ENCODE measurements around the gene BDH1.
"Not testable (repeated sequence)": the region's sequence is repeated elsewhere in the genome, so short reads cannot be mapped to it uniquely, and the experiment has no call there.

Gene BDH1, protein sequence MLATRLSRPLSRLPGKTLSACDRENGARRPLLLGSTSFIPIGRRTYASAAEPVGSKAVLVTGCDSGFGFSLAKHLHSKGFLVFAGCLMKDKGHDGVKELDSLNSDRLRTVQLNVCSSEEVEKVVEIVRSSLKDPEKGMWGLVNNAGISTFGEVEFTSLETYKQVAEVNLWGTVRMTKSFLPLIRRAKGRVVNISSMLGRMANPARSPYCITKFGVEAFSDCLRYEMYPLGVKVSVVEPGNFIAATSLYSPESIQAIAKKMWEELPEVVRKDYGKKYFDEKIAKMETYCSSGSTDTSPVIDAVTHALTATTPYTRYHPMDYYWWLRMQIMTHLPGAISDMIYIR

GRCh38 chr3:197555281-197556261, at the start of gene BDH1:
TSS of gene BDH1 (minus strand) at chr3:197555968. CDS start at chr3:197546443, 9,525 bp downstream.
- no peak for DNase-seq

DNA sequence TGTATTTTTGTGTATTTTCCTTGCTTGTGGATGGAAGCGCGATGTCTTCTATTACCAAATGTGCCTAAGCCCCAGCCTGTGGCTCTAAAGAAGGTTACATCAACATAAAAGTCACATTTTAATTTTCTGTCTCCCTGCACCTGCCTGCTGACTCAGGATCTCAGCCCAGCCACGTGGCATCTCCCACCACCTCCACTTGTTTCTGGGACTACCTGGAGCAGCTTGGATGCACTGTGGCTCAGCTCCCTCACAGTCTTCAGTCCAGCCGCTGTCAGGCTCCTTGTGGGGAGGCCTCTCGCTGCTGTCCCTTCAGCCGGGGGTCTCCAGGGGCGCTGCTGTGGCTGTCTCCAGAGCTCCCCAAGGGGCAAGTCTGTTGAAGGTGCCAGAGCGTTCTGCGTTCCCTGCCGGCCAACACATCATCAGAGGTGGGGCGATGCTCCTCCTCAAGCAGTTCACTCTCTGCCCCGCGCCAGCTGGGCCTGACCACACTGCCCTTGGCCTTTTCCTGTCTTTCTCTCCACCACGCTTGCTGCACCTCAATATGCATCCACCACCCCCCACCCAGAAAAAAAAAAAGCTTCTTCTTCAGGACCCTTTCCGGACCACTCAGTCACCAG, 47.7 kb upstream of the BDH1 start:
- DNase-seq, result no peak

- DNase-seq, result not testable (repeated sequence)
These were observed 46.6 kb upstream of the BDH1 start for GRCh38 chr3:197602351-197602750.

DNA sequence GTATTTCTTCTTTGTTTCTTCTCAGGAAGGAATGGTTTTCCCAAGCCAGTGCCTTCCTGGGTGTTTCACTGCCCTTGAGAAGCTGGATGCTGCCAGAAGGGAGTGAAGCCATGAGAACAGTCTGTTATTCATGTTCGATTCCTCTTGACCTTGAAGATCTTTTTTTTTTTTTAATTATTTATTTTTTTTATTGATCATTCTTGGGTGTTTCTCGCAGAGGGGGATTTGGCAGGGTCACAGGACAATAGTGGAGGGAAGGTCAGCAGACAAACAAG, 45.7 kb upstream of the BDH1 start:
- DNase-seq, result not testable (repeated sequence)

DNA sequence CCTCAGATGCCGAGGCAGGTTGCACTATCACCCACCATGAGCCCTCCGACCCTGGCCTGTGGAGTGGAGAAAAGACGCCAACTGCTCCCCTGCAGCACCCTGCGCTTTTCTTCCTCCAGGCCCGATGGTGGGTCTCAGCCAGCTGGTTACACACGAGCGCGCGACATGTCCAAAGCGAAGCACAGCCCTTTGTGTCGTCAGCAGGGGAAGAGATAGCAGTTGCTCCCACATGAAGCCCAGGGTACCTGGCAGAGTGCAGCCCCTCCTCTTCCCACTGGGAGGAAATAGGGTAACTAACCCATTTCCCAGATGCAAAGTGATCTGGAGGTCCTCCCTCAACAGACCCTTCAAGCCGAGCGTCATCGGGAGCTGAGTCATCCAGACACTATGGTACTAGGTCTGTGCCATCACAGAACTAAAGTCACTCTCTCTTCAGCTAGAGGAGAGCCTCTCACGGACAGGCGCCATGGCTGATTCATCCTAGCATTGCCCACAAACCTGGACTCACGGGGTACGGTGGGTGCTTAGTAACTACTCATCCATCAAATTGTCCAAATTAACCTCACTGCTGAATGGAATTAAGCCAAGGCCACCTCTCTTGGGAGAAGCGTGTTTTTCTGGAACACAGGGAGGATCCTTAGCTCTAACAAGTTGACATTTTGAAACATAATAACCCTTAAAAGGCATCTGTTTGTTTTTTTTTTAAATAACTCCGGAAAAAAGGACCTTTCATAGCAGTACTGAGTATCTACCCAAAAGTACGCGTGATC, 45.2 kb upstream of the BDH1 start:
- DNase-seq, result no peak

GRCh38 chr3:197599089-197599765, 43.5 kb upstream of the BDH1 start:
- no peak for DNase-seq

DNA sequence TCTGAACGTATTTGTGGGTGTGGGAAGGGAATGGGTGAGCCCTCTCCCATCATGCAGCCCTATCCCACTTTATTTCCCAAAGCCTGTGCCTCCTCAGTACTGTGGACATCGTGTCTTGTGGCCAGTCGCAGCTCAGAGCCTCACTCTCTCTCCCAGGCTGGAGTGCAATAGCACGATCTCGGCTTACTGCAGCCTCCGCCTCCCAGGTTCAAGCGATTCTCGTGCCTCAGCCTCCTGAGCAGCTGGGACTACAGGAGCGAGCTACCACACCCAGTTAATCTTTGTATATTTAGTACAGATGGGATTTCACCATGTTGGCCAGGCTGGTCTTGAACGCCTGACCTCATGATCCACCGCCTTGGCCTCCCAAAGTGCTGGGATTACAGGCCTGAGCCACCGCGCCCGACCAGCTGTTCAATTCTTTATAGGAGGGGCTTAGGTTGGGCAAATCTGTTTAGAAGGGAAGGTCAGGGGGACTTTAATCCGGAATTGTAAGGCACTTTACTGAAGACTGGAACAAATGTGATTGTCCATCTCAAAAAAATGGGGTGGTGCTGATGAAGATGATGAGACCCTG, 42.7 kb upstream of the BDH1 start:
- no peak for DNase-seq

GRCh38 chr3:197597335-197597734, 41.6 kb upstream of the BDH1 start:
- DNase-seq, result peak; percentile 53

GRCh38 chr3:197595470-197596185, 39.9 kb upstream of the BDH1 start:
- DNase-seq, result no peak

GRCh38 chr3:197593046-197593380, 37.2 kb upstream of the BDH1 start:
- no peak for DNase-seq

- peak; percentile 80 for DNase-seq
These were observed 36.7 kb upstream of the BDH1 start for GRCh38 chr3:197592361-197593045.

- no peak for DNase-seq
These were observed 36.0 kb upstream of the BDH1 start for GRCh38 chr3:197591816-197592215.

GRCh38 chr3:197590313-197590962, 34.7 kb upstream of the BDH1 start:
- no peak for DNase-seq

DNA sequence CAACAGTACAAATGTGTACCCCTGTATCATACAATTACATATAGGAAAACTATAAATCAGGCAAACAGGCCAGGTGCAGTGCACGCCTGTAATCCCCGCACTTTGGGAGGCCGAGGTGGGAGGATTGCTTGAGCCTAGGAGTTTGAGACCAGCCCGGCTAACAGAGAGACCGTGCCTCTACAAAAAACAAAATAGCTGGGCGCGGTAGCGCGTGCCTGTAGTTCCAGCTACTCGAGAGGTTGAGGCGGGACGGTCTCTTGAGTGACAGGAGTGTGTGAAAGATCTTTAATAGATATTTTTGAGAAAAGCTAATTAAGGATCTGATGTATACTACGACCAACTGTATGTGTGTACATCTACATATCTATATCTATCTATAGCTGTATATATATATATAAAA, 33.8 kb upstream of the BDH1 start:
- no peak for DNase-seq

GRCh38 chr3:197586768-197587167, 31.0 kb upstream of the BDH1 start:
- DNase-seq, result not testable (repeated sequence)

GRCh38 chr3:197586181-197586580, 30.4 kb upstream of the BDH1 start:
- DNase-seq, result no peak

GRCh38 chr3:197584733-197585132, 29.0 kb upstream of the BDH1 start:
- no peak for DNase-seq

GRCh38 chr3:197583371-197583770, 27.6 kb upstream of the BDH1 start:
- no peak for DNase-seq

- no peak for DNase-seq
These were observed 24.5 kb upstream of the BDH1 start for GRCh38 chr3:197580253-197580691.

GRCh38 chr3:197578376-197578775, 22.6 kb upstream of the BDH1 start:
- no peak for DNase-seq

Measured in OCI-M1 (cell line).